ENCODE measurements around the gene LYPLAL1.

LYPLAL1 gene

DNA sequence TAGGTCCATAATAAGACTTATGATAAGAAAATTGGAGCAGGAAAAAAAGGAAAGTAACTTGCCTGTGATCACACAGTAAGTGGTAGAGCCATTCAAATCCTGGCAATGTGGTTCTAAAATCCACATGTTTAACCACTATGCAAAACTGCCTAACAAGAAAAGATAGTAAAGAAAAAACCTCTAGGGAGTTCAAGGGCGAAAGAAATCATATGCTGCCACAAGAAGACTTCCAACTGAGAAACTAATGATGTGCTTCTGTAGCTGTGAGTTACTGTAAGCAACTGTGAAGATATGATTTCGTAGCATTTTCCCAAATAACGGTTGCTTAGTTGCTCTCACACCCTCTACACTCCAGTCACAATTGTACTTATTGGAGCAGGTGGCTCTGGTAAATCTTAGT lies 20.9 kb upstream of the LYPLAL1 start:
- H3K23ac ChIP-seq (ENCODE audit: low read length), result no peak overlapping the region
- no CpG with 5 or more reads among the region's 3 CpGs for WGBS (ENCODE audit: extremely low coverage, insufficient coverage, low lambda C conversion rate)
- no peaks in the 10 kb centered on the region for H3K79me2 ChIP-seq (ENCODE audit: control insufficient read depth, insufficient read depth, low read length)
- no peak overlapping the region for H3K4me3 ChIP-seq (ENCODE audit: low read length)
- H2AK5ac ChIP-seq (ENCODE audit: low read length), result no peak overlapping the region
- no peak overlapping the region for H3K56ac ChIP-seq (ENCODE audit: low read length)
- no peak overlapping the region for H2BK5ac ChIP-seq (ENCODE audit: low read length)
- H3K9ac ChIP-seq (ENCODE audit: low read length), result no peak overlapping the region
- H3K27me3 ChIP-seq (ENCODE audit: insufficient read depth, low read length, poor library complexity), result no peaks in the 10 kb centered on the region
- H3K4me2 ChIP-seq (ENCODE audit: low read length), result no peak overlapping the region
- H3K36me3 ChIP-seq (ENCODE audit: control insufficient read depth, insufficient read depth, low read length), result no peaks in the 10 kb centered on the region
- H4K8ac ChIP-seq (ENCODE audit: low read depth, low read length), result no peak overlapping the region
- no peaks in the 10 kb centered on the region for H3K4me1 ChIP-seq (ENCODE audit: control insufficient read depth, low read depth, low read length)
- peak; percentile 2 for DNase-seq
- H2BK15ac ChIP-seq (replicated peaks; ENCODE audit: low read depth), result no peak overlapping the region
- H2BK120ac ChIP-seq (ENCODE audit: low read depth, low read length), result no peak overlapping the region
- no peak overlapping the region for H3K4ac ChIP-seq (ENCODE audit: low read depth, low read length)
- H4K5ac ChIP-seq (ENCODE audit: low read length), result no peak overlapping the region
- H3K79me1 ChIP-seq (ENCODE audit: low read length), result no peaks in the 10 kb centered on the region
- no peak overlapping the region for H3K27ac ChIP-seq (ENCODE audit: low read depth, low read length)
- no peak overlapping the region for H3K18ac ChIP-seq (ENCODE audit: low read length)

DNA sequence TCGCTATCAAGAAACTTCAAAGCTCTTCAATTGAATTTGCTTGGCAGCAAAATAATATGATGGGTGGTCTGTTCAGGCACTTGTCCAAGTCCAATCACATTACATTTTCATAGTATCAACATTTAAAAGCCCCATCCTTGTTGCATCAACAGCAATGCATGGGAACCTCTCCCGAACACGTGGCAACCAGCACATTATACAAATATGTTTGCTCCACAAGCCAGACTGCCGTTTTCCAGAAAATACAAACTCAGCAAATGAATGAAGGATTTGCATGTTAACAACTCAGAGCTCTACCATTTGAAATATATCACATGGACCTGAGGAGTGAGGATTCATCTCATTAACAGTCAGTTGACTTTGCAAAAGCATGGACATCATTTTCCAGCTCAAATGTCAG lies 20.0 kb upstream of the LYPLAL1 start:
- no CpG with 5 or more reads among the region's 4 CpGs for WGBS (ENCODE audit: extremely low coverage, insufficient coverage, low lambda C conversion rate)
- no peak overlapping the region for H3K18ac ChIP-seq (ENCODE audit: low read length)
- no peak overlapping the region for H2AK5ac ChIP-seq (ENCODE audit: low read length)
- no peak overlapping the region for H3K4me3 ChIP-seq (ENCODE audit: low read length)
- no peaks in the 10 kb centered on the region for H3K36me3 ChIP-seq (ENCODE audit: control insufficient read depth, insufficient read depth, low read length)
- H3K56ac ChIP-seq (ENCODE audit: low read length), result no peak overlapping the region
- no peaks in the 10 kb centered on the region for H3K79me2 ChIP-seq (ENCODE audit: control insufficient read depth, insufficient read depth, low read length)
- H3K9ac ChIP-seq (ENCODE audit: low read length), result no peak overlapping the region
- H4K5ac ChIP-seq (ENCODE audit: low read length), result no peak overlapping the region
- no peak overlapping the region for H2BK120ac ChIP-seq (ENCODE audit: low read depth, low read length)
- no peaks in the 10 kb centered on the region for H3K4me1 ChIP-seq (ENCODE audit: control insufficient read depth, low read depth, low read length)
- no peak overlapping the region for H3K27ac ChIP-seq (ENCODE audit: low read depth, low read length)
- no peak overlapping the region for H2BK5ac ChIP-seq (ENCODE audit: low read length)
- H3K4me2 ChIP-seq (ENCODE audit: low read length), result no peak overlapping the region
- no peak overlapping the region for H3K4ac ChIP-seq (ENCODE audit: low read depth, low read length)
- H4K8ac ChIP-seq (ENCODE audit: low read depth, low read length), result no peak overlapping the region
- DNase-seq, result no peak
- no peaks in the 10 kb centered on the region for H3K79me1 ChIP-seq (ENCODE audit: low read length)
- H2BK15ac ChIP-seq (replicated peaks; ENCODE audit: low read depth), result no peak overlapping the region
- H3K23ac ChIP-seq (ENCODE audit: low read length), result no peak overlapping the region
- H3K27me3 ChIP-seq (ENCODE audit: insufficient read depth, low read length, poor library complexity), result no peaks in the 10 kb centered on the region

DNA sequence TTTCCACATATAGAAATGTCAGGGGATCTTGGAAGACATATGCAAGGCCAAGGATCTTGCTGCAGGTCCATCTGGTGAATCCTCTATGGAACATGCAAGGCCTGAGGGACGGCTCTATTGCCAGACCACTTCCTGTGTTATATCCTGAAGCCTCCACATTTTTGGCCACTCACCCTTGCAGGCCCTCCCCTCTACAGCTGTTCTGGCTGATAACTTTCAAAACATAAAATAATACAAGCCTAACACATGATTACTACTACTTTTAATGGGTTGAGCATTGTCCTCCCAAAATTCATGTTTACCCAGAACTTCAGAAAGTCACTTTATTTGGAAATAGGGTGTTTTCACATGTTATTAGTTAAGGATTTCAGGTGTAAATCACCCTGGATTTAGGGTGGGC lies 18.5 kb upstream of the LYPLAL1 start:
- Histone ChIP-seq H3K27ac (ENCODE audit: low read depth, low read length) (no peak overlapping the region), H3K79me2 (ENCODE audit: control insufficient read depth, insufficient read depth, low read length) (no peaks in the 10 kb centered on the region), H3K4me3 (ENCODE audit: low read length) (no peak overlapping the region), H3K4me1 (ENCODE audit: control insufficient read depth, low read depth, low read length) (no peaks in the 10 kb centered on the region), H2BK120ac (ENCODE audit: low read depth, low read length) (no peak overlapping the region), H2BK15ac (replicated peaks; ENCODE audit: low read depth) (no peak overlapping the region), H3K4ac (ENCODE audit: low read depth, low read length) (no peak overlapping the region), H3K79me1 (ENCODE audit: low read length) (no peaks in the 10 kb centered on the region), H4K5ac (ENCODE audit: low read length) (no peak overlapping the region), H2AK5ac (ENCODE audit: low read length) (no peak overlapping the region), H3K23ac (ENCODE audit: low read length) (no peak overlapping the region), H3K36me3 (ENCODE audit: control insufficient read depth, insufficient read depth, low read length) (no peaks in the 10 kb centered on the region), H3K56ac (ENCODE audit: low read length) (no peak overlapping the region), H4K8ac (ENCODE audit: low read depth, low read length) (no peak overlapping the region), H2BK5ac (ENCODE audit: low read length) (no peak overlapping the region), H3K4me2 (ENCODE audit: low read length) (no peak overlapping the region), H3K9ac (ENCODE audit: low read length) (no peak overlapping the region), H3K27me3 (ENCODE audit: insufficient read depth, low read length, poor library complexity) (no peaks in the 10 kb centered on the region), H3K18ac (ENCODE audit: low read length) (no peak overlapping the region)
- no CpG with 5 or more reads among the region's 1 CpG for WGBS (ENCODE audit: extremely low coverage, insufficient coverage, low lambda C conversion rate)
- no peak for DNase-seq

DNA sequence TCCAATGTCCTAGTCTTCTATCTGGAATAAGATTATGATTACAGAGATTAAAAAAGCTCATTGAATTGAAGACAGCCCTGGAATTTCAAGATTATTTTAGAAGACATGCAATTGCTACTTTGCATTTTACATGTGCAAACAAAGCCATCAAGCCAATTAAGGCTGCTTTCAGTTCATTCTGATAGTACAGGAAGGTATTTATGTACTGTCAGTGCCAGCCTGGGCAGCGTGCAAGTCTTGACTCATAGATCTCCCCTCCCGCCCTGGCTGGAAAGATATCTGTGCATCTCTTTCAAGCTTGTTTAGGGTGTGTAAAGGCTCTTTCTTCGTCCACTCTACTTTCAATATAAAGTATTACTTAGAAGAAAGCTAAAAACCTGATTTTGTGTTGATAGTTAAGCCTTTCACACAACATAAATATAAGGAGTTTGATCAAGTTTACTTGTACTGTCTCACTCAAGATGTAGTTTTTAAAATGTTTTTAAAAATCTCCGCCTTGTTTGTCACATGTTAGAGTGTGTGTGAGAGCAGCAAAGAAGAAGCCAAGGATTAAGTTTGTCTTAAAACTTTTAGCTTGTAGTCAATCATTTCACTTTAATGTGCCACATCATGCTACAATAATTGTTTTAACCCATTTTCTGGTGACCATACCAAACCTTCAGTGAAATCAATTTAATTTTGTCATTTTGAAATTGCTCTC lies 13.6 kb upstream of the LYPLAL1 start:
- no peak overlapping the region for H2BK15ac ChIP-seq (replicated peaks; ENCODE audit: low read depth)
- H4K8ac ChIP-seq (ENCODE audit: low read depth, low read length), result no peak overlapping the region
- H3K18ac ChIP-seq (ENCODE audit: low read length), result no peak overlapping the region
- H3K23ac ChIP-seq (ENCODE audit: low read length), result no peak overlapping the region
- no peaks in the 10 kb centered on the region for H3K36me3 ChIP-seq (ENCODE audit: control insufficient read depth, insufficient read depth, low read length)
- no peak overlapping the region for H2AK5ac ChIP-seq (ENCODE audit: low read length)
- no peak overlapping the region for H3K56ac ChIP-seq (ENCODE audit: low read length)
- no peak overlapping the region for H3K27ac ChIP-seq (ENCODE audit: low read depth, low read length)
- no peaks in the 10 kb centered on the region for H3K79me2 ChIP-seq (ENCODE audit: control insufficient read depth, insufficient read depth, low read length)
- no peak overlapping the region for H4K5ac ChIP-seq (ENCODE audit: low read length)
- H3K27me3 ChIP-seq (ENCODE audit: insufficient read depth, low read length, poor library complexity), result no peaks in the 10 kb centered on the region
- no peak overlapping the region for H3K4me3 ChIP-seq (ENCODE audit: low read length)
- H3K4ac ChIP-seq (ENCODE audit: low read depth, low read length), result no peak overlapping the region
- no peak for DNase-seq
- H2BK5ac ChIP-seq (ENCODE audit: low read length), result no peak overlapping the region
- no peaks in the 10 kb centered on the region for H3K79me1 ChIP-seq (ENCODE audit: low read length)
- no peaks in the 10 kb centered on the region for H3K4me1 ChIP-seq (ENCODE audit: control insufficient read depth, low read depth, low read length)
- WGBS (ENCODE audit: extremely low coverage, insufficient coverage, low lambda C conversion rate), result no CpG with 5 or more reads among the region's 4 CpGs
- no peak overlapping the region for H3K4me2 ChIP-seq (ENCODE audit: low read length)
- H2BK120ac ChIP-seq (ENCODE audit: low read depth, low read length), result no peak overlapping the region
- H3K9ac ChIP-seq (ENCODE audit: low read length), result no peak overlapping the region

DNA sequence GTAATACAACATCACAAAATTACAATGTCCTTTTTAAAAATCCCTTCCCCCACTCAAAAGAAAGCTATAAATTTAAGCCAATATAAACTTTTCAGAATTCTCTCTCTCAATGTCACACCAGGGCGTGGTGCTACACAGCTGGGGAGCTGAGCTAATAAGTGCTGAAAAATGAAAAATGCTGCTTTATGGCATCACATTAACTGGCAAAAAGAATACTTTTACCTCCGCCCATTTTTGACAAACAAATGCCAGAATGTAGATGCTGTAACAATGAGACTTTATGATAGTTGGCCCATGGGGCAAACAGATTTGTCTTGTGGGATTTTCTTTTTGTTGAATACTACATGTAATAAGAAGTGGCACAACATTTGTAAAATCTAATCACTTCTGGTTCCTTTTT lies 12.7 kb upstream of the LYPLAL1 start:
- Histone ChIP-seq H3K4ac (ENCODE audit: low read depth, low read length) (no peak overlapping the region), H2BK120ac (ENCODE audit: low read depth, low read length) (no peak overlapping the region), H2BK5ac (ENCODE audit: low read length) (no peak overlapping the region), H2BK15ac (replicated peaks; ENCODE audit: low read depth) (no peak overlapping the region), H3K27ac (ENCODE audit: low read depth, low read length) (no peak overlapping the region), H3K23ac (ENCODE audit: low read length) (no peak overlapping the region), H4K8ac (ENCODE audit: low read depth, low read length) (no peak overlapping the region), H3K4me1 (ENCODE audit: control insufficient read depth, low read depth, low read length) (no peaks in the 10 kb centered on the region), H3K9ac (ENCODE audit: low read length) (no peak overlapping the region), H3K36me3 (ENCODE audit: control insufficient read depth, insufficient read depth, low read length) (no peaks in the 10 kb centered on the region), H4K5ac (ENCODE audit: low read length) (no peak overlapping the region), H3K18ac (ENCODE audit: low read length) (no peak overlapping the region), H3K27me3 (ENCODE audit: insufficient read depth, low read length, poor library complexity) (no peaks in the 10 kb centered on the region), H3K56ac (ENCODE audit: low read length) (no peak overlapping the region), H3K79me1 (ENCODE audit: low read length) (no peaks in the 10 kb centered on the region), H2AK5ac (ENCODE audit: low read length) (no peak overlapping the region), H3K79me2 (ENCODE audit: control insufficient read depth, insufficient read depth, low read length) (no peaks in the 10 kb centered on the region), H3K4me2 (ENCODE audit: low read length) (no peak overlapping the region), H3K4me3 (ENCODE audit: low read length) (no peak overlapping the region)
- WGBS (ENCODE audit: extremely low coverage, insufficient coverage, low lambda C conversion rate), result no CpG with 5 or more reads among the region's 2 CpGs
- DNase-seq, result no peak

DNA sequence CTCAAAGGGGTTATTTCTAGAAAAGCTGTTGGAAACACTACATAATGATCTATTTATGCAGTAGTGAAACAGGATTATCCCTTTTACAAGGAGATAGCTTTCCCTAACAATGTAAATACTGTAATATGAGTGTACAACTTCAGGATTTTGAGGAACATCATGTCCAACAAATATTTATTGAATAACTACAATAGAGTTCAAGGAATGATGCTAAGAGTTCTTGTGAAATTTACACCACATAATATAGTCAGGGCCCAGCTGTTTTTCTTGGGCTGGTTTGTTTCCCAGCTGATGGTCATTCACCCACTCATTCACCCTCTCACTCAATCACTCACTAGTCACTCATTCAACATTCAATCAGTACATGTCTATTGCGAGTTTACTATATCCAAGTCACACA lies 12.3 kb upstream of the LYPLAL1 start:
- Histone ChIP-seq H3K4me3 (ENCODE audit: low read length) (no peak overlapping the region), H2BK5ac (ENCODE audit: low read length) (no peak overlapping the region), H2BK15ac (replicated peaks; ENCODE audit: low read depth) (no peak overlapping the region), H3K56ac (ENCODE audit: low read length) (no peak overlapping the region), H3K9ac (ENCODE audit: low read length) (no peak overlapping the region), H3K18ac (ENCODE audit: low read length) (no peak overlapping the region), H3K27ac (ENCODE audit: low read depth, low read length) (no peak overlapping the region), H3K4me1 (ENCODE audit: control insufficient read depth, low read depth, low read length) (no peaks in the 10 kb centered on the region), H3K36me3 (ENCODE audit: control insufficient read depth, insufficient read depth, low read length) (no peaks in the 10 kb centered on the region), H3K23ac (ENCODE audit: low read length) (no peak overlapping the region), H4K5ac (ENCODE audit: low read length) (no peak overlapping the region), H4K8ac (ENCODE audit: low read depth, low read length) (no peak overlapping the region), H2BK120ac (ENCODE audit: low read depth, low read length) (no peak overlapping the region), H2AK5ac (ENCODE audit: low read length) (no peak overlapping the region), H3K79me1 (ENCODE audit: low read length) (no peaks in the 10 kb centered on the region), H3K4me2 (ENCODE audit: low read length) (no peak overlapping the region), H3K4ac (ENCODE audit: low read depth, low read length) (no peak overlapping the region), H3K27me3 (ENCODE audit: insufficient read depth, low read length, poor library complexity) (no peaks in the 10 kb centered on the region), H3K79me2 (ENCODE audit: control insufficient read depth, insufficient read depth, low read length) (no peaks in the 10 kb centered on the region)
- no peak for DNase-seq
- WGBS (ENCODE audit: extremely low coverage, insufficient coverage, low lambda C conversion rate), result no CpG with 5 or more reads among the region's 1 CpG
